Measurements from ENCODE around the gene MRPL55.
"Not testable (repeated sequence)": the region's sequence is repeated elsewhere in the genome, so short reads cannot be mapped to it uniquely, and the experiment has no call there.

The MRPL55 gene

DNA sequence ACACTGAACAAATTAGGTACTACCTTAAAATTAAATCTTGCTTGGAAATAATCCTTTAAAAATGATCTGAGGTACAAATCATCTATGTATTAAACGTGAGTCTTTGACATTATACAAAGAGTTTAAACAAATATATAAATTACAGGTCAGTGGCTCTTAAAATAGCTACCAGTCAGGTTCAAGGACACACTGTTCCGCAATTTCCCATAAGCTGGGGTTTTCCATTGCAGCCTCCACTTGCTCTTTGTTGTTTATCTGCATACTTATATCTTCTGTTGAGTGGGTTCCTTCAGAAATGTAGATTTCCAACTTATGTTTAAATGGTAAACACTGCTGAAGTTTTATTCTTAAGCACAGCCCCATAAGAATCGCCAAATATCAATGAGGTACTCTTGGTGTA lies 5.7 kb upstream of the MRPL55 start:
- DNase-seq = no peak
- H3K27ac Mint-ChIP-seq = no peak overlapping the region
- H3K4me1 Mint-ChIP-seq = peaks cover 7% of the 10 kb centered on the region
- H3K4me3 Mint-ChIP-seq = no peak overlapping the region
- ATAC-seq = no peak
- H3K9me3 Mint-ChIP-seq = peaks cover 5 to 7% of the 10 kb centered on the region in 2 donors
- no peaks in the 10 kb centered on the region for H3K27me3 Mint-ChIP-seq

DNA sequence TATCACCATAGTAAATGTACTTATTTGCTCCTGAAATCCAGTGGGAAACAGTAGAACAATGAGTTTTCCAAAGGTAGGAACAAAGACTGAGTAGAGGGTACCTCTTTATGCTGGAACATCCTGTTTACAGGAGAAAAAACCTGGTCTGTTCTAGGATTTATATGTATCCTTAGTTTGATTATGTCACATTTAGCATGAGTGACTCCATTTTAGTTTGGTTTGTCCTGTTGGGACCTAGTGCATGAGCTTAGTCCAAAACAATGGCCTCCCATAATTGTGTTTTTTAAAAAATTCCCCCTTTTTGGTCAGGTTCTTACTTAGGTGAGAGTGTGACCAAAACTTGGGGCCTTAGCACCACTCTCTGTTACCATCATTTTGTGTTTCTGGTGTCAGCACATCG lies 3.5 kb upstream of the MRPL55 start:
- Mint-ChIP-seq H3K9me3 (no peaks in the 10 kb centered on the region), H3K27me3 (no peaks in the 10 kb centered on the region), H3K4me1 (peaks cover 27% of the 10 kb centered on the region), H3K27ac (no peak overlapping the region), H3K4me3 (no peak overlapping the region)
- no peak for ATAC-seq
- no peak for DNase-seq

DNA sequence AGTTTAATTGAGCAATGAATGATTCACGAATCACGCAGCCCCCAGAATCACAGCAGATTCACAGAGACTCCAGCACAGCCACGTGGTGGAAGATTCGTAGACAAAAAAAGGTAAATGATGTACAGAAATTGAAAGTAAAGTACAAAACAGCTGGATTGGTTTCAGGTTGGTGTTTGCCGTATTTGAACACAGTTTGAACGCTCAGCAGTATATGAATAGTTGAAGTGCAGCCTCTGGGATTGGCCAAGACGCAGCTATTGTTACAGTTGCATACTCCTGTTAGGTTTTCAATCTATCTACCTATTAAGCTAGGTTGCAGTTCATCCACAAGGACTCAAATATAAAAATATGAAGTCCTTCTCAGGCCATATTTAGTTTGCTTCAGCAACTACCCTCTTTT lies 3.1 kb upstream of the MRPL55 start:
- ATAC-seq = no peak
- DNase-seq = no peak
- Mint-ChIP-seq H3K9me3 (no peaks in the 10 kb centered on the region), H3K27ac (no peak overlapping the region), H3K4me3 (no peak overlapping the region), H3K27me3 (no peaks in the 10 kb centered on the region), H3K4me1 (peaks cover 31% of the 10 kb centered on the region)

DNA sequence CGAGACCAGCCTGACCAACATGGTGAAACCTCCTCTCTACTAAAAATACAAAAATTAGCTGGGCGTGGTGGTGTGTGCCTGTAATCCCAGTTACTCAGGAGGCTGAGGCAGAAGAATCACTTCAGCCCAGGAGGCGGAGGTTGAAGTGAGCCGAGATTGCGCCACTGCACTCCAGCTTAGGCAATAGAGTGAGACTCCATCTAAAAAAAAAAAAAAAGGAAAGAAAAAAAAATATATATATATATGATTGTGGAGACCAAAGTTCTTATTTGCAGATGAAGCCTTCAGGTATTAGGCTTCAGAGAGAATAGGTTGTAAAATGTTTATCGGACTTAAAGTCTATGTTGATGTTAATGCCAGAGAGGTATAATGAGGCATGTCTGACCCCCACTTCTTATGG lies 2.2 kb upstream of the MRPL55 start:
- DNase-seq, H3K27ac Mint-ChIP-seq, H3K9me3 Mint-ChIP-seq, H3K4me3 Mint-ChIP-seq, H3K27me3 Mint-ChIP-seq, ATAC-seq: not testable (repeated sequence)
- peaks cover 32% of the 10 kb centered on the region for H3K4me1 Mint-ChIP-seq

DNA sequence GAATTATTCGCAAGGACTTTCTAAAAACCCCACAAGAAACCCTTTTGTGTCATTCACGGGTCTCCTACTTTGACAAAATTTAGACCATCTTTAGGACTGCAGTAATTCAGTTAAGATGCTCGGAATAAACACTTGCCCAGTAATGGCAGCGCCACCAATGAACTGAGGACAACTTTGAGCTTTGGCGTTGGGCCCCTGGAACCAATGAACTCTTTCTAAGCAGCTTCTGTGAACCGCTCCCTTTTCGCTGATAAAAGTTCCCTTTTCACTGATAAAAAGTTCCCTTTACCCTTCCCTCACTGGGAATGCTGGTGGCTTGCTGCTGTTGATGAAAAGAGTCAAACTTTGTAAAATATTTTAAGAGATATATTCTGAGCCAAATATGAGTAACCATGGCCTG lies 1.5 kb upstream of the MRPL55 start:
- H3K4me3 Mint-ChIP-seq = no peak overlapping the region
- ATAC-seq (no peak), DNase-seq (no peak)
- no peak overlapping the region for H3K27ac Mint-ChIP-seq
- no peaks in the 10 kb centered on the region for H3K27me3 Mint-ChIP-seq
- H3K9me3 Mint-ChIP-seq = no peaks in the 10 kb centered on the region
- peaks cover 32% of the 10 kb centered on the region for H3K4me1 Mint-ChIP-seq

DNA sequence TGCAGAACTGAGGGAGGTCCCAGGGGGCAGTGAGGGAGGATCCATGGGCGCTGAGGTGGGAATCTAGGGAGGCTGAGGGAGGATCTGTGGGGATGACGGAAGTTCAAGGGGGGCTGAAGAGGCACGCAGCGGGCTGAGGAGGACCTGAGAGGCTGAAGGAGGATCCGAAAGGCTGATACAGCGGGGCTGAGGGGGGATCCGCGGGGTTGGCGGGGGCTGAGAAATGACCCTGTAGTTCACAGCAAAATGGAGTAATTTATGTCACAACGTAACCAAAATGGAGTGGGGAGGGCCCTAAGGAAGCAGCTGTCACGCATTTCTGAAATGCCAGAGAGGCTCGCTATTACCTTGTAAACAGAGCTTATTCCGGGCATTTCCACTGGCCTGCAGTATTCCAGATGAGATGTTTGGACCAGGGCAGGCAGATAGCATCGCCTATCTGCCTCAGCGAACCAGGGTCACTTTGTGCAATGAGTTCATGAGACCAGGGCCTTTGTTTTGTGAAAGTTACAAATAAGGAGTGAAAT lies 926 bp upstream of the MRPL55 start:
- DNase-seq = no peak
- H3K4me3 Mint-ChIP-seq = peak overlapping the region; percentile 93 to 96
- ATAC-seq = no peak

DNA sequence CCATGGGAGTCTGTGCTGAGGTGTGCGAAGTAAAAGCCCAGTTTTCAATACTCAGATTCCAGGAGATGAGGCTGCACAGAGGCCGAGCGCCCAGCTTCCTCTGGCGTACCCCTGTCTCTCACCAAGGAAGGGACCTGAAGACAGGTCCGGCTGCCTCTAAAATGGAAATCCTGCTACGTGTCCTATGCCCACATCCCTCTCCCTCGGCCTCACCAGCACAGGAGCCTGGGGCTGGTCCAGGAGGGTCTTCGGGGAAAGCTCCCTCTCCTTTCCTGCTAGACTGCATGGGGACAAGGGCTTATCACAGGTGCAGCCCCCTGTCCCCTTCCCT lies 392 bp downstream of the MRPL55 start:
- ATAC-seq = peak; percentile 27
- peak overlapping the region; percentile 93 to 96 for H3K4me3 Mint-ChIP-seq
- H3K9me3 Mint-ChIP-seq = no peaks in the 10 kb centered on the region

More for the DNA sequence above, 926 bp upstream of the MRPL55 start:
- peaks cover 35% of the 10 kb centered on the region for H3K4me1 Mint-ChIP-seq
- H3K27me3 Mint-ChIP-seq = no peaks in the 10 kb centered on the region
- H3K9me3 Mint-ChIP-seq = no peaks in the 10 kb centered on the region
- H3K27ac Mint-ChIP-seq = peak overlapping the region; percentile 97 to 98

DNA sequence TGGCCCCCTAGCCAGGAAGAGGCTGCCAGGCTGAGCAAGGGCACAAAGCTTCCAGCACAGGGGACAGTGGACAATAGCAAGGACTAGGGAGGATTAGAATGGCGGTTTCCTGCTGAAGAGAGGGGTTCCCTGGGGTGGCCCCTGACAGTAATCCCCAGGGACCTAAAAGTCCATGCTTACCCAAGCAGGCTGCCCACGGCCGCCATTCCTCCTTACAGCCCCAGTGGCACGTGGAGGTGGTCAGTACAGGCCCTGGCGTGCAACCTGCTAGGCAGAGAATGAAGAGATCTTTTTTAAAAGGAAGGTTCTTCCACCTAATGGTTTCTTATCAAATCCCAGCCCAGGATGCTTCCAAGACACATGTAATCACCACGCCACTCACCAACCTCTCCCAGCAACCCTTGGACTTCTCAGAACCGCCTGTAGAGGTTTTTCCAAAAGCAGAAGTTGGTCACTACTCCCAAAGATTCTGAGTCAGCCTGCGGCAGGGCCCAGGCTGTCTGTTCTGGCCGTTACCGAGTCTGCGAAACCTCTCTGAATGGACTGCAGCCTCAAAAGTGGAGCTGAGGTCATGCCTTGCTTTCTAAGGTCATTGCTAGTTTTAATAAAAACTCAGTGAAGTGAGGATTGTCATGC lies 926 bp downstream of the MRPL55 start:
- no peak for ATAC-seq
- H3K27ac Mint-ChIP-seq = peak overlapping the region; percentile 97 to 98
- H3K9me3 Mint-ChIP-seq = no peaks in the 10 kb centered on the region
- DNase-seq = no peak
- peaks cover 53% of the 10 kb centered on the region for H3K4me1 Mint-ChIP-seq
- peak overlapping the region; percentile 93 to 96 for H3K4me3 Mint-ChIP-seq
- no peaks in the 10 kb centered on the region for H3K27me3 Mint-ChIP-seq

More for the DNA sequence above, 392 bp downstream of the MRPL55 start:
- Mint-ChIP-seq H3K27me3 (no peaks in the 10 kb centered on the region), H3K4me1 (peaks cover 48% of the 10 kb centered on the region), H3K27ac (peak overlapping the region; percentile 97 to 98)
- DNase-seq = no peak

DNA sequence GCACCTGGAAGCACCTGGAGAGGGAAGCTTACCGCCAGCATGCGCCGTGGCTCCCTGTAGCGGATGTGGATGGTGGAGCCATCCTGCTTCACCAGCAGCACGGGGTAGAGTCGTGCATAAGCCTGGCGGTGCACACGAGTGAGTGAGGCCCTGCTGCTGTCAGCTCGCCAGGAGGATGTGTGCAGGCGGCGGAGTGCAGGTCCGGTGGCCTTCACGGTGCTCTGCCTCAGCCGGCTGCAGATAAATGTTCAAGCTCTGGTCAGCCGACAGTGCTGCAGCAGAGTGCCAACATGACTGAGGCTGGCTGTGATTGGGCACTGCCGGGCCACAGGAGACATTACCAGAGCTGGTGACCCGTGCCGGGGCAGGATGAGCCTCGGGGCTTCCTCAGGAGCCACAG lies 1.5 kb downstream of the MRPL55 start:
- ATAC-seq = no peak
- H3K4me3 Mint-ChIP-seq = peak overlapping the region; percentile 93 to 96
- peak overlapping the region; percentile 57 to 59 for H3K27ac Mint-ChIP-seq
- no peak for DNase-seq
- H3K9me3 Mint-ChIP-seq = no peaks in the 10 kb centered on the region
- H3K4me1 Mint-ChIP-seq = peaks cover 53% of the 10 kb centered on the region
- no peaks in the 10 kb centered on the region for H3K27me3 Mint-ChIP-seq

DNA sequence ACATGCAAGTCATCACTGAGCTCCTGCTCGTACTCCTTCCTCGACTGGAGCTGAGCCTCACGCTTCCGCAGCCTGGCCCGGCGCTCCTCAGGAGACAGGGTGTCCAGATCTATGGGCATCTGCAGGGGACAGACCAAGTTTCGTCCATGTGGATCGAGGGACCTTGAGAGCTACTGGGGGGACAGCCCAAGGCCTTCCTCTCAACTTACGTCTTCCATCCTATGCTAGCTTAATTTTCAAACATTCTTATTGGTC lies 2.4 kb downstream of the MRPL55 start:
- ATAC-seq (no peak), DNase-seq (no peak)
- H3K27ac Mint-ChIP-seq = no peak overlapping the region
- H3K9me3 Mint-ChIP-seq = no peaks in the 10 kb centered on the region
- no peaks in the 10 kb centered on the region for H3K27me3 Mint-ChIP-seq
- H3K4me3 Mint-ChIP-seq = no peak overlapping the region
- peaks cover 60% of the 10 kb centered on the region for H3K4me1 Mint-ChIP-seq

DNA sequence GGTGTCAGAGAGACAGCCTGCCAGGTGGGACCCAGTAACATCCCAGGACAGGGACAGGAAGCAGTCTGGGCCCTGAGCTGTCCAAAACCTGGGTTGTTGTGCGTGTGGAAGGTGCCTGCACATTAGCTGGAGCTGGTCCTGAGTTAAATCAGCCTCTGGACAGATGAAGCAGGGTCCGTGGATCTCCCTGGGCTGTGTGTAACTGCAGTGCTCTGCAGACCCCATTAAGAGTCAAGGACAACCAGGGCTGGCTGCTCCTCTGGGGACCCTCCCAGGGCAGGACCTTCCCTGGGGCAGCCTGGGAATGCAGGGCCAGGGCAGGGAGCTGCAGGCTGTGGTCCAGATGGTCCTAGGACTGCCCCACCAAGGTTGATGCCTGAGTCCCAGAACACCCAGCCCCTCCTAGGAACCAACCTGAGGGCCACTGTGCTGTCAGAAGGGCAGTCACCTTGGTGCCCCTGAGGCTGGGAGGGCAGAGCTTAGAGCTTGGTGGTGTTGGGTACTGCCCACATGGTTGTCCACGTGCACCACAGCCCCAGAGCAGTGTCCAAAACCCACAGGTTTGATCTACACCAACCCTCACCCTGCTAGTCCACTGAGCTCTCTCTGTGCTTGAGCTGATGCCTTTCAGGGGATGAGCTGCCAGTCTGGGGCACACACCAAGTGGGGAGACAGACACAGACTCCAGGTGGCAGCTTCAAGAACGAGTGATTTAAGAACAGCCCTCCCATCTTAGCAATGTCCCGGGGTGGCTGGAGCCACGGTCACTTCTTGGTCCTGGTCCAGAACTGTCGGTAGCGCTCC lies 2.9 kb downstream of the MRPL55 start:
- Mint-ChIP-seq H3K27me3 (no peaks in the 10 kb centered on the region), H3K4me3 (no peak overlapping the region), H3K27ac (no peak overlapping the region), H3K9me3 (no peaks in the 10 kb centered on the region), H3K4me1 (peaks cover 66% of the 10 kb centered on the region)
- DNase-seq (no peak), ATAC-seq (no peak)

DNA sequence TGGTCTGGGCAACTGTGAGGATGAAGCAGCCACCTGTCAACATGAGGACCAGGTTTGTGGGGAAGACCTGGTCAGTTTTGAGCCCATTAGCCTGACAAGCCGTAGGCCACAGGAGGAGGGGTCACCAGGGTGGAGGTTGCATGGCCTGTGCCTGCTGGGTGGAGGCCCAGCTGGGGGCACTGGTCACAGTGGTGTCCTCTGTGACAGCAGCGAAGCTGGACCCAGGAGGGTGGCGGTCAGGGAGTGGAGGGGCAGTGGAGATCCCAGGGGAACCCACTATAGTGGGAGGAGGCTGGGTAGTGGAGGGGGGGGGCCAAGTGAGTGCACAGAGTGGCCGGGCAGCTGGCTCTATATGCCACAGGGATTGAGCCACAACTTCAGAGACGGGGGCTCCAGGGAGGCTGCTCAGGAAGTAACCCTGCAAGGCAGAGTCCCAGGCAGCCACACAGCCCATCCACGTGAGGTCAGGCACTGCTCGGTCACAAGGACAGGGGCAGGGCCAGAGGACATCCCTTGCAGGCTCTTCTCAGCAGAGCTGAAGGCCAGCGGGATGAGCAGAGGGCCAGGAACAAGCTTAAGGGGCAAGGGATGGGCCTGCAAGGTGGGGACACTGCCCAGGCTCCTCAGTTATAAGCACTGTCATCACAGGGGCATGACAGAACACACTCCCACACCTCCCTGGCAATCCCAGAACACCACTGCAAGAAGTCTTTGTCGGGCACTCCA lies 3.7 kb downstream of the MRPL55 start:
- Mint-ChIP-seq H3K27me3 (no peaks in the 10 kb centered on the region), H3K4me3 (peak overlapping the region in 1 of 2 donors; percentile 96), H3K27ac (peak overlapping the region in 1 of 2 donors; percentile 89)

DNA sequence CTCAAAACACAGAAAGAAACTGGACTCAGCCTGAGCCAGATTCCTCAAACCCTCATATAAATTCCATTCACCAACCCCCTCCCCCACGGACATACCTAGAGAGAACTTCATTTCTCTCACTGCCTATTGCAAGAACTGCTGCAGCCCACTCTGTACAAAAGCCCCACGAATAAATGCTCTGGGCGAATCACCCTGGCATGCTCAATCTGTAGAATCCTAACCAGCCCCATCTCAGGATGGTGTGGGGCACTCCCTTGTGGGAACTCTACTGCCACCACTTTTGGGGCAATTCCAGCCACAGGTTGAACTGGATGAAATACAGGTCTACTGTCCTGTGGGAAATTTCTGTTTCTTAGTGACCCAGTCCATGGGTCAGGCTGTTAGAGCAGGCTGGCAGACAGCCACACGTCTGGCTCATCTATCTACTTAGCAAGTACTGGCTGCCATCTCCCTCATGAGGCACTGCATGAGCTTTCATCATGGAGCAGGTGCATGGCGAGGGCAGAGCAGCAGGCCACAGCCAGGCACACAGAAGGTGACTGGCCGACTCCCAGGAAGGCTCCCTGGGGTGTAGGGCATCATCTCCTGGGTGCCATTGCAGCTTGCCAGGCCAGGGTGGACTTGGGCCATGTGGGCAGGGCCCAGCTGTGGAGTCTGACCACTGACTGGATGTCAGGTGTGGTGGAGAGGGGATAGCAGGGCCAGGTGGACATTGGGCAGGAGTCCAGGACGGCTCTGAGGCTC lies 4.4 kb downstream of the MRPL55 start:
- H3K27ac Mint-ChIP-seq = no peak overlapping the region
- peak overlapping the region; percentile 92 to 96 for H3K4me3 Mint-ChIP-seq
- no peaks in the 10 kb centered on the region for H3K9me3 Mint-ChIP-seq
- H3K4me1 Mint-ChIP-seq = peaks cover 72% of the 10 kb centered on the region
- ATAC-seq (no peak), DNase-seq (no peak)
- H3K27me3 Mint-ChIP-seq = no peaks in the 10 kb centered on the region

More for the DNA sequence above, 3.7 kb downstream of the MRPL55 start:
- peaks cover 72% of the 10 kb centered on the region for H3K4me1 Mint-ChIP-seq
- ATAC-seq = no peak
- no peak for DNase-seq
- no peaks in the 10 kb centered on the region for H3K9me3 Mint-ChIP-seq

DNA sequence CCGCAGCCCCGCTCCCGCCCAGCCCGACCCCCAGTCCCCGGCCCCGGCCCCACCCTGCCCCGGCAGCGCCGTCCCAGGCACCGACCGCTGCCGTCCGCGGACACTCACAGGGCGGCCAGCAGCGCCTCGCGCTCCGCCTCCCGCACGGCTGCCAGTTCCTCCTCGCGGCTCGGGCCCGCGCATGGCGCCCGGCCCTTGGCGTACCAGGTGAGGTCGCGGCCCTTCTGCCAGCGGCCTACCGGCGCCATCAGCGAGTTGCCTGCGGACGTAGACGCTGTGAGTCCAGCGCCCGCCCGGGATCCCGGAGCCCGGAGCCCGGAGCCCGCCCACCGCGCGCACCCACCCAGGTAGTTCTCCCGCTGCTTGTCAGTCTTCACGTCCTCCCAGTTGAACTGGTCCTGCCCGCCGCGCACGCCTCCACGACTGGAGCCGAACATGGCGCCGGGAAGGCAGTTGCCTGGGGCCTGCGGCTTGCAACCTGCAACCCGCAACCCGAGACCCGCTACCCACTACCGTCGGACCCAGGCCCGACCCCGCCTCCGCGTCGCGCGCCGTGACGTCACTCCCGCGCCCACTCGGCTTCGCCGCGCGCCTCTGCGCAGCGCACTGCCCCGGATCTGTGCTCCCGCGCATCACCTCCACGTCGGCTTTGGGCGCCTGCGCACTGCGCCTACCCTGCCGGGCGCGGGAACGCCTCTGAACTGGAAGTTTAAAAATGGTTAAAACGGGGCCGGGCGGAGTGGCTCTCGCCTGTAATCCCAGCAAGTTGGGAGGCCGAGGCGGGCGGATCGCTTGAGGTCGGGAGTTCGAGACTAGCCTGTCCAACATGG lies 6.1 kb downstream of the MRPL55 start, which contains the start of gene C1orf35:
C1orf35 (minus strand) TSS at position 535 of the 830 bp plus-strand sequence; CDS start at position 437, 98 bp downstream.
- Mint-ChIP-seq H3K27me3 (no peaks in the 10 kb centered on the region), H3K27ac (peak within 1 kb of the TSS; percentile 85 to 97), H3K9me3 (no peaks in the 10 kb centered on the region), H3K4me1 (peaks cover 69% of the 10 kb centered on the region), H3K4me3 (peak within 1 kb of the TSS; percentile 92 to 96)
- peak; percentile 92 to 94 for DNase-seq
- peak; percentile 86 for ATAC-seq

Data from stimulated activated naive CD8-positive, alpha-beta T cell treated with anti-CD3 and anti-CD28 coated beads, Interleukin-15, amount 100 ng/mL, for 72 hours (primary cell).